Stimulated activated CD8-positive, alpha-beta memory T cell treated with anti-CD3 and anti-CD28 coated beads, Interleukin-15, amount 100 ng/mL, for 4 hours (primary cell): ENCODE measurements around the gene FXYD1.
"Not testable (repeated sequence)": the region's sequence is repeated elsewhere in the genome, so short reads cannot be mapped to it uniquely, and the experiment has no call there.

ENCODE experiments used
- DNase-seq, 2 donors: peaks; one replicate each; pipeline ENCODE4 v3.0.0-alpha.2; 2020; ENCODE audit warnings: low read depth in 2 of 2

FXYD1 gene

DNA sequence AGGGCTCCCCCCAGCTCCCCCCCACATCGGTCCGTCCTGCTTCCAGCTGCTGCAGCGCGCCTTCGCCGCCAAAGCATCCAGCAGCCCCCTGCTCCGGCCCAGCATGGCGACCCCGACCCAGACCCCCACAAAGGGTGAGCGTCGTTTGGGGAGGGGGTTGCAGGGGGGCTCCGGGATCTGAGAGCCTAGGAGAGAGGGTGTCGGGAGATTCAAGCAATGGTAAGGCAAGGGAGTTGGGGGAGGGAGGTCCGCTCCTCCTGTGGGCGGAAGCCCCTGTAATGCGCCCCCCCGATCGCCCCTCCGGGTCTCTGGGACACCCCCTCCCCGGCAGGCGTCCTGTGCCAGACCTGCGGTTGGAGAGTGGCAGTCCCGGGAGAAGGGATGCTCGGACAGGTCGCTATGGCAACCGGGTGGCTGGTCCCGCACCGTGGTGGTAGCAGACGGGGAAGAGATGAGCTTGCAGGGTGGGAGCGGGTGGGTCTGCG, 4.6 kb downstream of the FXYD1 start, which contains the start of gene FXYD7:
Gene FXYD7, plus strand, starts transcription at position 25 of the 485 bp plus-strand sequence. Its CDS starts 79 bp downstream, at position 104.
- DNase-seq, result no peak

DNA sequence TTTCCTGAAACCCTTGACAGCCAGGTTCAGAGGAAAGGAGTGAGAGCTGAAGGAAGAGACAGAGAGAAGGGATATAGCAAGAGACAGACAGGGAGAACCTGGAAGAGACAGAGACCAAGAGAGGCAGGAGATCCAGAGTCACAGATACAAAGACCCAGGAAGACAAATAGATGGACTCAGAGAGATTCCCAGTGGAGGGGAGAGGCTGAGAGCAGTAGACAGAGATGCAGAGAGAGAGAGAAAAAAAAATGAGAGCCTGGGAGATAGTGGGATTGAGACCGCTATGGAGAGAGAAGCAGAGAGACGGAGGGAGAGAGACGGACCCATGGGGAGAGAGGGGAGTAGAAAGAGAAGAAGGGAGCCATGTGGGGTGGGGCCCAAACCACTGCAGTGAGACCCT, 5.2 kb downstream of the FXYD1 start:
- no peak for DNase-seq

DNA sequence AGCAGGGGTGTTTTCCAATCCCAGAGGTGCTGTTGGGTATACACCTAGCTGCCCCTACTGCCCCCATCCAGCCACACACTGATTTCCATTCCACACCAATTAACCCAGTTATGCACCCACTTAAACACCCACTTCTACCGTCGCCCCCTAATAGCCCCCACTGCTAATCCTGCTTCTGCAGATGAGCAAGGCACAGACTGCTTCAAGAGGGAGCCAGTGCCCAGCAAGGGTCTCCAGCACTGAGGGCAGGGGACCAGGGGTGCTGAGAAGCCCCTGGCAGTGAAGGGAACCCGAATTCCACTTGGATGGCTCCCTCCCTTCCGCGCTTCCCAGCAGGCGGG, 5.6 kb downstream of the FXYD1 start:
- no peak for DNase-seq

DNA sequence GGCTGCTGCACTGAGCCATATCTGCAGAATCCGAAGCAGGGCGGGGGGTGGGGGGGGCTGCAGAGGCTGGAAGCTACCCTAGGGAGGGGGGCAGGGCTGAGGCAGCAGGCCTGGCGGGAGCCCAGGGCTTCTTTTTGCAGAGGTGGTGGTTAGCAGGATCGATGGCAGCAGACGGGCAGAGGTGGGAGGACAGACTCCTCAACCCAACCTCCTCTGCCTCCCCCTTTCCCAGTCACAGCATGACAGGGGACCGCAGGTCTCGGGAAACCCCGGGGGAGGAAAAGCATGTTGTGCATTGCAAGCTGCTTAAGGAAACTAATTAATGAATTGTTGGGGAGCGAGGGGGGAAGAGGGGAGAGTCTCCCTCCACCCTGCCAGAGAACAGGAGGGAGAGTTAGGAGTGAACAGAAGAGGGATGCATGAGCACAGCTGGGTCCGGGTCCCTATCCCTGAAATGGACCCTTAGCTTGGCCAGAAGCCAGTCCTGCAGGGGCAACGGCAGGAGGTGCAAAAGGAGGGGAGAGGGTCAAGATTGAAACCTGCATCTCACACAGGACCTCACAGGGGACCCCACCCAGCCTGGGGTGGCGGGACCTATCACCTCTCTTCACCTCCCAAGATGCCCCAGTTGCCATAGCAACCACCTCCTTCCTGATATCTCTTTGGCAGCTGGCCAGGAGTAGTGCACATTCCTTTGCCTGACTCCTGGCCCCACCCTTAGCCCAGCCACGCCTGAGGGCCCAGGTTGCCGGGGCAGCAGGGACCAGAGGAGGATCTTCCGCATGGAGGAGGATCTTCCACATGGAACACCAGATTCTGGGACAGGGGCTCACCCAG, 6.2 kb downstream of the FXYD1 start:
- DNase-seq, result no peak

DNA sequence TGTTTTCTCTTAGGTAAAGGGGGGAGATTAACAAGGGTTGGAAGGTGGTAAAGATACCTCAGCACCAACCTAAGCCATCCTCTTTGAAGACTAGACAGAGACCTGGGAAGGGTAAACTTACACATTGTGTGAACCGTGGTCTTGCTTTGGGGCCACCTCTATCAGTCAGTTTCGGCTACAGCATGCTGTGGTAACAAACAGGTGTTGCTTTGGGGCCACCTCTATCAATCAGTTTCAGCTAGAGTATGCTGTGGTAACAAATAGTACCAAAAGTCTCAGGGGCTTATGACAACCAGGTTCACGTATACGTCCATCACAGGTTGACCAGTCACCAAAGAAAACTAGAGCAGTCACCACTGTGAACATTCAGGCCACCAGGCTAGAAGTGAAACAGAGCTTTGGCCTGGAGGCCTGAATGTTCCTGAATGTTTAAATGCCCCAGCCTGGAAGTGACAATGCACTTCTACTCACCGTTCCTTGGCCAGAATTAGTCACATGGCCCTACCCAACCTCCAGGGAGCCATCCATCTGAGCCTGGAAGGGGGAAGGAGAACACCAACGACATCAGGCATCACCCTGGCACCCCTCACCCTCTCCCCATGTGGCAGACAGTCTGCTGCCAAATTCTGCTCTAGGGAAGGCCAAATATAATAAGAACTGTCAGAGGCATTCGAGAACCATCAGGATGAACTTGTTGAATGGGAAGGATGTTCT, 8.3 kb downstream of the FXYD1 start:
- DNase-seq, result no peak

DNA sequence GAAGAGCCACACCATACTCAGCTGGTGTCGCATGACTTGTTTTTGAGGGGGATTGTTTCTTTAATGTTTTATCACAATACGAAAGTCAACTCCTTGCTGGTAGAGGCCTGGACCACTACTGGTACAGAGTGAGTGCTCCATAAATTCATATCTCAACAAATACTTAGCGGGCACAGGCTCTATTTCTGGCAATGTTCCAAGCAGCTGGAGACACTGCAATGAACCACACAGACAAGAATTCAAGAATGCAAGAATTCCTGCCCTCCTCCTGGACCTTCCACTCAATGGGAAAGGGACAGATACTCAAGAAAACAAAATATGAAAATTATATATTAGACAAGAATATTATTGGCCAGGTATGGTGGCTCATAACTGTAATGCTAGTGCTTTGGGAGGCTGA, 10.8 kb downstream of the FXYD1 start:
- no peak for DNase-seq

DNA sequence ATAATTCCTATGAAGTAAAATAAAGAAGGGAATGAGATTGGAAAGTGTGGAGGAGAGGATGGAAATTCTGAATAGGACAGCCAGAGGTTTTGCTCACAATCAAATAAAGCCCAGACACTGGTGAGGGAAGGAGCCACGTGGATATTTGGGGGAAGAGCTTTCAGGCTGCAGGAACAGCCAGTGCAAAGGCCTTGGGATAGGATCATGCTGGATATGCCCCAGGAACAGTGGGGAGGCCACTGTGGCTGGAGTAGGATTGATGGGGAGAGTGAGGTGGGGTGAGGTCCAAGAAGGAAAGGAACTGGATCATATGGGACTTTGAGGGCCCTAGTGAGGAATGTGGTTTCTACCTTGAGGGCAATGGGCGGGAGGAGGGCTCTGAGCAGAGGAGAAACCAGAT, 11.8 kb downstream of the FXYD1 start:
- no peak for DNase-seq

DNA sequence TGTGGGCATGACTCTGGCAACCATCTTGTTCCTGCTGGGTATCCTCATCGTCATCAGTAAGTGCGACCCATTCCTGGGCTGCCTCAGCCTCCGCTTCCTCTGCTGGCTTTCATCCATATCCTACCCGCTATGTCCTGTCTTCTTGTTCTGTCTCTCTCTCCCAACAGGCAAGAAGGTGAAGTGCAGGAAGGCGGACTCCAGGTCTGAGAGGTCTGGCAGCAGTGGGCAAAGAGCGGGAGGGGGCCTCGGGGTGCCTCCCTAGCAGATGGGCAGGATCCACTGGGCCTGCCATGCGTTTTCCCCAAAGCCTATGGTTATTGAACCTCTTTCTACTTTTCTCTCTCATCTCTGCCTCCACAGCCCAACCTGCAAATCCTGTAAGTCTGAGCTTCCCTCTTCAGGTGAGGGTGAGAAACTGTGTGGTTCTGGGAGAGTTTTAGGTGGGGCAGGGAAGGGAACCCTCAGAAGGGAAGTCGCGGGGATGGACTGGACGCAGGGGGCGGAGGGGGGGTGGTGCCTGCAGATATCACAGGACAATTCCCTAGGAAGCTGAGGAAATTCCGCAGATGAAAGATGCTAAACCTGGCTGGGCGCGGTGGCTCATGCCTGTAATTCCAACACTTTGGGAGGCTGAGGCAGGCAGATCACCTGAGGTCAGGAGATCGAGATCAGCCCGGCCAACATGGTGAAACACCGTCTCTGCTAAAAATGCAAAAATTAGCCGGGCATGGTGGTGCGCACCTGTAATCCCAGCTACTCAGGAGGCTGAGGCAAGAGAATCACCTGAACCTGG, 12.8 kb downstream of the FXYD1 start:
- no peak for DNase-seq

DNA sequence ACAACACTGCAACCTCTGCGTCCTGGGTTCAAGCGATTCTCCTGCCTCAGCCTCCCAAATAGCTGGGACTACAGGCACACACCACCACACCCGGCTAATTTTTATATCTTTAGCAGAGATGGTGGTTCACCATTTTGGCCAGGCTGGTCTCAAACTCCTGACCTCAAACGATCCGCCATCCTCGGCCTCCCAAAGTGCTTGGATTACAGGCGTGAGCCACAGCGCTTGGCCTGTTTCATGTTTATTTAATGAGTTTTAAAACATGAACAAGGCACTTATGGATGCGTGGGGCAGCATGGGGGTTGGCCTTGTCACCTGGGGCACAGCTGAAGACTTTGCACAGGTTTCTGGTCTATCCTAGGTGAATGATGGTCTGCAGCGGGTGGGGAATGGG, 14.5 kb downstream of the FXYD1 start:
- not testable (repeated sequence) for DNase-seq

DNA sequence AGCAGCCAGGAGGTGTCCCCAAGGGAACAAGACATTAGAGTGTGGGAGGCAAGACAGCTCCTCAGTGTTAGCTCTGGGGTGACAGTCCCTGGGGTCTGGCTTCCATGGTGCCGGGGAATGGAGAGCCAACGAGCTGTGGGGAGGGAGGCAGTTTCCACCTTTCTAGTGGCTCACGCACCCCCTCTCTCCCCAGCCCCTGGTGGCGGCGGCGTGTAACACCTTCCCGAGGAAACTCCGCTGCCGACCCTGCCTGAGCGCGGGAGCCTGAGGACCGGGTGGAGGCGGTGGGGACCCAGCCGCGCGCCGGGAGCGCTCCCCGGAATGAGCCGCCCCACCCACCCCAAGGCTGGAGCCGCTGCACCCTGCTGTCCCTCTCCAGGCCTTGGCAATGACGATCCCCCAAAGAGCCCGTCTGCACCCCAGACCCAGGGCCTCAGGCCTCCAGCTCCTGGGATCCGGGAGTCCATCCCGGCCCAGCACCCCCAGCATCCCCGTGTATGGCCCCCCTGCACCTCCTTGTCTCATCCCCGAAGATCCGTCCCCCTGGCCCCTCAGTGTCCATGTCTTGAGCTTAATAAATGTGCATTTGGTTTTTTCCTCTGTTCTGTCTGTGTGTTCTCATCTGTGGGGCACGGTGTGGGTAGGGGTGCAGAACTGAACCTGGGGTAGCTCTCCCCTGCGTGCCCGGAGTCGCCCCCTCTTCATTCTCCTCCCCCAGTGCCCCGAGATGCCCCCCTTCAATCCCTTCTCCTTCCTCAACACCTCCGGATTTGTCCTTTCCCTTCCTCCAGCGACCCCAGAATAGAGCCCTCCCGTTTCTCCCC, 15.3 kb downstream of the FXYD1 start:
- DNase-seq, result peak; percentile 51 to 52

DNA sequence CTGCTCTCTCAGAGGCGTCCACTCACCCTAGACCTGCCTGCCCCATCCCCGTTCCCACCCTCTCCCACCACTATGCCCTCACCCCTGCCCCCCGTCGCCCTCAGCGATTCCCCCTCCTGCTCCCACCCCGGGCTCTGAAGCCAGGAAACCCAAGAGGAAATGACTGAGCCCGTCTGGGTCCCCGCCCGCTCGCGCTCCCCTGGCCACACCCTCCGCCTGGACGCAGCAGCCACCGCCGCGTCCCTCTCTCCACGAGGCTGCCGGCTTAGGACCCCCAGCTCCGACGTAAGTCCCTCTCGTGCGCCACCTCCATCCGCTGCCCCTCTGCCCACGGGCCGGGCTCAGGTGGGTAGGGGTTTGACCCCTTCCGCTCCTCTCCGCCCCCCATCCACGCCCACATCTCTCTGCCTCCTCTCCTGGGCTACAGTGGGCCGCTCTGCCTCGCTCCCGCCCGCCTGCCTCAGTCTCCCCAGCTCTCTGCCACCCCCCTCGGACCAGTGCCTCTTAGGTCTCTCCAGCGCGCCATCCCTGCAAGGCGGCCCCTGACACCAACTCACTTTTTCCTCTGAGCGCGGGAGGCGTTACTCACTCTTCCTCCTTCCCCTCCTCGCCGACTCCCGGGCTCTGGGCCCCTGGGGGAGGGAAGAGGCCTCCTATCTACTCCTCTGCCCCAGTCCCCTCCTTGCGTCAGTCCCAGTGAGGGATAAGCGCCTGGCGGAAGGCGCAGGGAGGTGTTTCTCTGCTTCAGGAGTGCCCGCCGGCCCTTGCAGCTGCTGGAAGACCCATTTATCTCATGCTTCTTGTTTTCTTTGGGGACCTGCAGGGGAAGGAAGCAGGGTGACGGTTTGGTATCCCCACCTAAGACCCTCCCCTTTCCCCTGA, 16.1 kb downstream of the FXYD1 start, which contains the start of gene FXYD5:
Gene FXYD5, plus strand, starts transcription at position 211 of the 882 bp plus-strand sequence. CDS start 816 bp downstream, outside the sequence.
- DNase-seq, result peak; percentile 66 to 79

DNA sequence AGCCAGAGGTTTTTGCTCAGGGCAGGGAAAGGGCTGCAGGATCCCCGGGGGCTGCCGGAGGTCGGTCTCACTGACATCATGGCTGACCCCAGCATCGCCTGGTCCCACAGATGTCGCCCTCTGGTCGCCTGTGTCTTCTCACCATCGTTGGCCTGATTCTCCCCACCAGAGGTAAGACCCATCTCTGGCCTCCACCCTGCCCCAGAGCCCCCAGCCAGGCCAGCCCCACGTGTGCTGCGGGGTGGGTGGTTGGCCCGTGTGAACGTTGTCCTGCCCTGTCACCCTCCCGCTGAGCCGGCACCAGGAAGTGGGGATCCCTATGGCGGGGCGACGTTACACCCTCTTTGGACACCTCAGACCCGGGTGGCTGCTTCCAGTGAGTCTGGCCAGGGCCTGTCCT, 16.8 kb downstream of the FXYD1 start:
- no peak for DNase-seq

DNA sequence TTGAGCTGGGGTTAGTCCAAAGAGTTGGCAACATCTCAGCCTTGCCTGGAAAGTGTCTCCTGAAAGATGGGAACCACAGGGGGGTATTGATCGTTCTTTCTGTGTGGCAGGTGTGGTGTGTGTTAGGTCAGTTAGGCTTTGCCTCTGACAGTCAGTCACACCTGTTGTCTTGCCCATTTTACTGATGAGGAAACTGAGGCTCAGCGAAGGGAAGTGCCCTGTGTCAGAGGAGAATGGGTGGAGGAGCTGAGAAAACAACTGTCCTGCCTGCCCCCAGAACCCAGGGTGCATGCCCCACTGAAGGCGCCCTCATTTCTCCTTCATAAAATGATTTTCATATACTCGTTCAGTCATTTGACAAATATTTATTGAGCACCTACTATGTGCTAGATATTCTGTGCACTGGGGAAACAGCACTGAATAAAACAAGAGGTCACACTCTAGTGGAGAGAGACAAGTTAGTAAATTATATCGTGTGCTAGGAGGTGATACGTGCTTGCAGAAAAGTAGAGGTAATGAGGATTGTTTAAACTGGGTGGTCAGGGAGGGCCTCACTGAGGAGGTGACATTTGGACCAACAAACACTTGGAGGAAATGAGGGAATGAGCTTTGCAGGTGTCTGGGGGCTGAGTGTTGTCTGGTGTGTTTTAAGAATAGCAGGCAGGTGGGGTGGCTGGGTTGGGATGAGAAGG, 17.5 kb downstream of the FXYD1 start:
- DNase-seq, result no peak

DNA sequence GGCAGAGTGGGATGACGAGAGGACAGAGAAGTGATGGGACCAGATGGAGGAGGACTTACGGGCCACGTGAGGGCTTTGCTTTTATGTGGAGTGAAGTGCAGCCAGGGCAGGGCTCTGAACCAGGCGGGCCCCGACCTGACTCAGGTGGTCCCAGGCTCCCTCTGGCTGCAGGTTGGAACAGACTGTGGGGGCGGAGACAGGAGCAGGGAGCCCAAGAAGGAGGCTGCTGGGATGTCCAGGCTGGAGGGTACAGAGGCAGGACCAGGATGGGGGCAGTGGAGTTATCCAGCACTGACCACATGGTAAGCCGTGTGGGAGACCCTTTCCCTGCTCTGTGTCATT, 18.0 kb downstream of the FXYD1 start:
- DNase-seq, result no peak

DNA sequence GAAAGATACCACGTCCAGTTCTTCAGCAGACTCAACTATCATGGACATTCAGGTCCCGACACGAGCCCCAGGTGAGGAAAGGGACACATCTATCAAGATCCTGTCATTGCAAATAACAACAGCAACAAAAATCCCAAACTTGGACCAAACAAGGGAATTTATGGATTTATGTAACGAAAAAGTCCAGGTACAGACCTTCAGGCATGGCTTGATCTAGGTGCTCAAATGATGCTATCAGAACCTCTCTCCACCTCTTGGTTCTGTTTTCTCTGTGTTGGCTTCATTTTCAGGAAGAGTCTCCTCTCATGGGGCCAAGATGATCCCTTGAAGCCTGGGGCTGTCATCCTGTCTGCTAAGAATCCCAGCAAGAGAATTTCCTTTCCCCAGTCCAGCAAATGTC, 18.8 kb downstream of the FXYD1 start:
- no peak for DNase-seq

DNA sequence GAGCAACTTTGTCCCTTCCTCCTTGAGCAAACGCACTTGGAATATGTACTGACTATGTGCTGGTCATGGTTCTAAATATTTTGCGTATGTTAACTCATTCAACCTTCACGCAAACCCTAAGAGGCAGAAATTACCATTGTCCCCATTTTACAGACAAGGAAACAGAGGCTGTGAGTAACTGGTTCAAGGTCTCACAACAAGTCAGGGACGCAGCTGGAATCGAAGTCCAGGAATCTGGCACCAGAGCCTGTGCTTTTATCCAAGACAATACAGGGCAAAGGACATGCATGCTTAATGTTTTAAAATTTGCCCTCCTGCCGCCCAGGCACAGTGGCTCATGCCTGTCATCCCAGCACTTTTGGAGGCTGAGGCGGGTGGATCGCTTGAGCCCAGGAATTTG, 21.0 kb downstream of the FXYD1 start:
- DNase-seq, result no peak

DNA sequence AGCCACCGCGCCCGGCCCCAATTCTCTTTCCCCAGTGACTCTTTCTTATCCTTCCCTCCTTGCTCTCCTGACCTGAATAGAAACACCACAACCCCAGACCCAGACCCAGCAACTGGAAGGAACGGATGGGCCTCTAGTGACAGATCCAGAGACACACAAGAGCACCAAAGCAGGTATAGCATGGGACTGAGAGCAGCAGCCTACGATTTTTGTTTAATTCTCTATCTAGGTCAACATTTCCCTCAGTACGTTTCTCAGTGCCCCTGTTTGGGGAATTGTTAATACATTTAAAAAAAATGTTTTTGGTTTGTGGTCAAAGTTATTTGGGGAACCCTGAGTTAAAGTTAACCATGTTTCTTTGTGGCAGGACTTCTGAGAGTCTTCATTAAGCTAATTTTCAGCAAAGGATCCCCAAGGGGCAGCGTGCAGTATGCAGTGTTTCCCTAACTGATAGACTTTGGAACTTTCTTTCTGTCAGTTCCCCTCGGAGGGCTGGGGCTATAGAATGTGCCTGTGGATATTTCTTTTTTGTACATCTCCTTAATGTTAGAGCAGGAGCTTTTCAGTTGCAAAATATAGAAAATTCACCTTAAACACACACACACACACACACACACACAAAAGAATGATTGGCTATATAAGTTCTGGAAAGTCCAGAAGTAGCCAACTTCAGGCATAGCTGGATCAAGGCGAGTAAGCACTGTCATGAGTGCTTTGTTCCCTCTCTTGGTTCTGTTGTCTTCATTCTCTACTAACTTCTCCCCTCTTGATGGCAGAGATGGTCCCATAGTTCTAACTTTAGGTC, 22.2 kb downstream of the FXYD1 start:
- no peak for DNase-seq

DNA sequence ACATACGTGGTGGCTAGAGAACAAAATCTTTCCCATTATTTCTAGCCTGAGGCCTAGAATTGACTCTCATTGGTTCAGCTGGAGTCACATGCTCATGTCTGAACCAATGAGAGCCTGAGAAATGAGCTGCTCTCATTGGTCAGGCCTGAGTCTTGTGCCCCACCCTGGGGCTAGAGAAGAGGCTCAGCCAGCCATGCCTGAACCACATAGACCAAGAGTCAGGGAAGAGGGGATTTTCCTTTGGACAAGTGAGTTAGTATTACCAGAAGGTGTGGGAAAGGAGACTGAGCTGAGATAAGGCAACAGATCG, 22.8 kb downstream of the FXYD1 start:
- no peak for DNase-seq
